ENCODE data around the gene OR6A2. TPM values are rescaled to one million over a fixed set of nuclear protein-coding genes. Genes with fewer than 3 reads are reported as not detected.

The OR6A2 gene
- total RNA-seq, 2 donors from 2014 or later: 0.13 TPM; not detected in 1

DNA sequence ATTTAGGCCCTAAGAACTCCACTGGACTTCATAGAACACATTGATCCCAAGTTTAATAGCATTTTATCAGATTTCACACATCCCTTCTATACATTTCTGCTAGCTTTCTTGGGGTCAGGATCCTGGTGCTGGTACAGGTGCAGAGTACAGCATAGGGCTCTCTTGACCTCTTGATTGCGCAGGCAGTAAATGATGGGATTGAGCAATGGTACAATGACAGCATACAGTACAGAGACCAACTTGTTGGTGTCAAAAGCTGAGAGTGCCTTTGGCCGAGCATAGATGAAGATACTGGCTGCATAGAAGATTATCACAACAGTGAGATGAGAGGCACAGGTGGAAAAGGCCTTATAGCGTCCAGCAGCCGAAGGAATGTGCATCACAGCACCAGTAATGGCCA is 4.8 kb downstream of the OR6A2 start:
- Mint-ChIP-seq H3K27me3 (peaks cover 1% of the 10 kb centered on the region), H3K4me3 (no peak overlapping the region), H3K27ac (no peak overlapping the region), H3K9me3 (no peaks in the 10 kb centered on the region), H3K36me3 (ENCODE audit: low read depth) (no peaks in the 10 kb centered on the region), H3K4me1 (no peaks in the 10 kb centered on the region)
- no peak for ATAC-seq (replicated peaks)

DNA sequence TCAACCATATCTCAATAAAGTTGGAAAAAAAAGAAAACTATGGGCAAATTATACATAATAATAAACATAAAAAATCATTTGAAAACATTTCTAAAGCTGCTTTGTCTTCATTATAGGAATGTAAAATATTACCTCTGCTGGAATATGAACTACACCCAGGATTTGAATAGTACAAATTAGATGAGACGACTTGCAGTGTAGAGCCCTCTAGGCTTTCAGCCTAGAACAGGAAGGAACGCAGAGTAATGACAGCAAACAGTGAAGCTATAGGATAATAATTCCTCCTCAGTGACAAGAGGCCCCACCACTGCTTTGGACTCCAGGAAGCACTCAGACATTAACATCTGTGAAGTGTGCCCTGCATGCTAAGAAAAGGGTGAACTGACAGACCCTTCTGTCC is 8.9 kb downstream of the OR6A2 start:
- Mint-ChIP-seq H3K9me3 (no peaks in the 10 kb centered on the region), H3K36me3 (ENCODE audit: low read depth) (no peaks in the 10 kb centered on the region), H3K27me3 (peaks cover 26% of the 10 kb centered on the region), H3K27ac (no peak overlapping the region), H3K4me3 (no peak overlapping the region), H3K4me1 (no peaks in the 10 kb centered on the region)
- no peak for ATAC-seq (replicated peaks)

DNA sequence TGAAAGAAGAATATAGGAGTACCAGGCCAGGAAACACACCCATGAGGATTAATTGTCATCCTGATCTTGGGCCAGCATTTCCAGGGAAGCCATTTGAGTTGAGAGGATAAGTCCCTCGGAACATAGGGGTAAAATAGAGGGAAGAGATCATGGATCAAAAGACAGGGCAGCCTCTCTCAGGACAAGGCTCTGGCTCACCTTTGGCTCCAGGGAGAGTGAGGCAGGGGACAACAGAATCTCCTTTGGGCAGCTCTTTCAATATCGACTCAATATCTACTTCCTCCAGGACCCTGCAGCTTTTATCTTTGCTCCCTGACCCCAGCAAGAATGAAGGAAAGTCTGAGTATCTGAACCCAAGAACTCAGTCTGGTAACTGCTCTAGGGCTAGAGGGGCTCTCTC is 16.8 kb downstream of the OR6A2 start, which contains the start of gene OR2AG1:
Gene OR2AG1, plus strand, starts transcription at position 301 of the 400 bp plus-strand sequence. CDS start 2,018 bp downstream, outside the sequence.
- H3K4me1 Mint-ChIP-seq: no peaks in the 10 kb centered on the region
- H3K4me3 Mint-ChIP-seq: no peak within 1 kb of the TSS
- peaks cover 36% of the 10 kb centered on the region for H3K27me3 Mint-ChIP-seq
- ATAC-seq (replicated peaks): no peak
- no peak within 1 kb of the TSS for H3K27ac Mint-ChIP-seq
- H3K36me3 Mint-ChIP-seq (ENCODE audit: low read depth): no peaks in the 10 kb centered on the region
- no peaks in the 10 kb centered on the region for H3K9me3 Mint-ChIP-seq

DNA sequence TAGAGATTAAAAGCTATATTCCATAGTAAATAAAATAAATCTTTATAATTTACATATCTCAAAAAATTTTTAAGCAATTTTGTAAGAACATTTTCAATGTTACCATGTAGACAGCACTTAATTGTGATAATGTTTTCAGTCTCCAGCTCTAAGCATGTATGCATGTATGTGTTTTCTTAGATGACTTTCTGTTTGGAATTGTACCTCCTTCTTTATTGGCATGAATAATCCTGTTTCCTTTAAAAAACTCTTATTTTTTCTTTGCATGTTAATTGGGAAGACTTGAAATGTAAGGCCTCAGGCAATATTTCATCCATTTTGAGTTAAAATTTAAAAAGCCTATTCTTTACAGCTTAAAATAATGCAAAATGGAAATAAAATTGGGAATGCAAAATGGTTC is 18.7 kb downstream of the OR6A2 start:
- no peaks in the 10 kb centered on the region for H3K9me3 Mint-ChIP-seq
- ATAC-seq (replicated peaks): no peak
- no peak overlapping the region for H3K27ac Mint-ChIP-seq
- no peaks in the 10 kb centered on the region for H3K36me3 Mint-ChIP-seq (ENCODE audit: low read depth)
- H3K27me3 Mint-ChIP-seq: peaks cover 23% of the 10 kb centered on the region
- H3K4me3 Mint-ChIP-seq: no peak overlapping the region
- no peaks in the 10 kb centered on the region for H3K4me1 Mint-ChIP-seq

DNA sequence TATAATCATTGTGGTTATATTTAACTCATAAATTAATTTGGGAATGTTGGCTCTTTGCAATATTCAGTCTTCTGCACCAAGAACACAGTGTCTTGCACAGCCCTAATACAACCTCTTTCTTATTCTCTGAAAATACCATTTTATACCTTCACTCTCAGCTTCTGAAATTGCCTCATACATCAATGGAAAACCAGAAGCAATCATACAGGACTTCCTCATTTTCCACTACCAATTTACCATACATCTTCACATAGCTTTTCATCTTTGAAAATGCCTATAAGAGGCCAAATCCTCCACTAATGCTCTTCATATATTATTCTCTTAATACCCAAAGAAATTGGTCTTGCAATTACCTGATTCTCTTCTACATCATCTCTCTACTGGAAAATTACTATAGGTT is 21.0 kb downstream of the OR6A2 start:
- H3K27me3 Mint-ChIP-seq: peaks cover 15% of the 10 kb centered on the region
- no peak overlapping the region for H3K27ac Mint-ChIP-seq
- no peak overlapping the region for H3K4me3 Mint-ChIP-seq
- no peaks in the 10 kb centered on the region for H3K4me1 Mint-ChIP-seq
- no peaks in the 10 kb centered on the region for H3K9me3 Mint-ChIP-seq
- ATAC-seq (replicated peaks): no peak
- no peaks in the 10 kb centered on the region for H3K36me3 Mint-ChIP-seq (ENCODE audit: low read depth)

DNA sequence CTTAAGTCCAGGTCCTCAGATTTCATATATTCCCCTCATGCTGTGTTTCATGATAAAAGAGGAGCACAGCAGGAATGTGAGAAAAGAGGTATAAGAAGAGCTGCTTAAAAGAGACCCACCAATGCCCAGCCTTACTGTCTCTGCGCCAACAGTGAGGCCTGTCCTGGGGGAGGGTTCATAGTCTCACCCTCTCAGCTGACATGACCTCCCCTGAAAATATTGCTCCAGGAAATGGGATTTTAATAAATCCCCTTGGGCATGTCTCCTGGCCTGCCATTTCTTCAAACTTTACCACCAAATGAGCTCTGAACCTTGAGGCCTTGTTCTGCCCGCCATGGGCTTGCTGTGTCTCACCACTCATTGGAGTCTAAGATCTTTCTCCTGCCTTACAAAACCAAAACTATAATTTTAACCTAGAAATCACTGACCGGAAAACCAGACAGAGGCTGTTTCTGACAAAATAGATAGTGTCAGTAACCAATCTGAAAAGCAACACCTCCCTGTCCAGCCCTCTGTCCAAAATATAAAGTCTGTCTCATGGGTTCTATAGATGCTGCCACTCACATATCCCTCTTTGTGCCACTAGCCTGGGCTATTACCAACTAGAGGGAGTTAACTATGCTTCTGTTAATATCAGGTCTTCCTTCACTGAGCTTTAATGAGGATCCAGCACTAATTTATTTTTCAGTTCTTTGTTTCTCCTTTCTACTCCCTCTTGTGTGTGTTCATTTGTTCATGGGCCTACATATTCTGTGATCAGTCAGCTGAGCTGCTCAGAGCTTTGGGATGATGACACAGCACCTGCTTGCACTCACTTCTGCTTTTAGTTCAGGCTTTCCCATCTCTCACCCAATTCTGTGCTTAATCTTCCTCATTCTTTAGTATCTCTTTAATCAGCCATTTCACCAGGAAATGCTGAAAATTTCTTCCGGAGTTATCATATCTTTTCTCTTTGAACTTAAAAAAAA is 27.3 kb downstream of the OR6A2 start, which contains the start of gene OR2AG2:
Gene OR2AG2, minus strand, starts transcription at position 51 of the 968 bp plus-strand sequence. CDS start 3,019 bp downstream, outside the sequence.
- no peak for ATAC-seq (replicated peaks)
- H3K36me3 Mint-ChIP-seq (ENCODE audit: low read depth): no peaks in the 10 kb centered on the region
- no peaks in the 10 kb centered on the region for H3K4me1 Mint-ChIP-seq
- no peaks in the 10 kb centered on the region for H3K27me3 Mint-ChIP-seq
- no peak within 1 kb of the TSS for H3K4me3 Mint-ChIP-seq
- H3K9me3 Mint-ChIP-seq: no peaks in the 10 kb centered on the region
- H3K27ac Mint-ChIP-seq: no peak within 1 kb of the TSS

DNA sequence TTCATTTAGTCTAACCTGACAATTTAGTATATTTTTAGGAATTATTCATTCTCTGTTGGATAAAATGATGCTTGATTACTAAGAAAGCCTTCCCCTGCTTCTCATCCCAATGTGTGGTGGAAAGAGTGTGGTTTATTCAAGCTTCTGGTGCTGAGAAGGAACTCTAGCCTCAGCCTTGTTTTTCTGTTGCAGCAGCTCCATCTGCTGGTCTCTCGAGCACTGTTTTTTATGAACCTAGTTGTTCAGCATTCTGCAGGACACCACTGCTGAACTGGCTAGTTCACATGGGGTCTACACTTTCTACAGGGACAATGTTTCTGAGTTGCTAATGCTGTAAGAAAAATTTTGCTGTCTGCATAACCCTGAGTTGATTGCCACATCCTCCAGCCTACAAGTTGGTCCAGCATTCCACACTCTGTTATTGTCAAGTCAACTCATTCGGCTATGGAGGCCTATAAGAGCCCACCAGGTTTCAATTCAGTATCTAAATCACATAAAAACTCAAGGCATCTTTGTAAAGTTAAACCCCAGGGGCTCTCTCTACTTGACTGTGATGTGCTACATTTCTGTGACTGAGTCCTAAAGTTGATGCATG is 42.0 kb downstream of the OR6A2 start:
- Mint-ChIP-seq H3K27ac (no peak overlapping the region), H3K4me3 (no peak overlapping the region), H3K27me3 (peaks cover 5% of the 10 kb centered on the region), H3K9me3 (no peaks in the 10 kb centered on the region), H3K4me1 (peaks cover 14% of the 10 kb centered on the region), H3K36me3 (ENCODE audit: low read depth) (no peaks in the 10 kb centered on the region)
- ATAC-seq (replicated peaks): peak; percentile 84

DNA sequence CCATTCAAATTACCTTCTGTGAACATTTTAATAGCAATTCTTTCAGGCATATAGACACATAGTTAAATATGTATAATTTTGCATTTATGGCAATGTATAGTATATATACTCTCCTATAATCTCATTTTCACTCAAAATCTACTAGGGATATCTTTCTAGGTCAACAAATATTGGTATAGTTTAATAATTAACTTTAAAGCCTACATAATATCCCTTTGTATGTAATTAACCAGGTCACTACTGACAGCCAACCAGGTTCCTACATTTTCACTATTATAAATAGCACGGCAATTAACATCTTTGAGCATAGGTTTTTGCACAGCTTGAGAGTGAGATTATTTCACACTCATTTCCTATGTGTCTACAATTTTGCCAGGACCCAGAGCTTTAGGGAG is 43.5 kb downstream of the OR6A2 start:
- Mint-ChIP-seq H3K27me3 (no peaks in the 10 kb centered on the region), H3K4me1 (peaks cover 14% of the 10 kb centered on the region), H3K9me3 (no peaks in the 10 kb centered on the region), H3K4me3 (no peak overlapping the region), H3K36me3 (ENCODE audit: low read depth) (no peaks in the 10 kb centered on the region), H3K27ac (no peak overlapping the region)
- ATAC-seq (replicated peaks): no peak

DNA sequence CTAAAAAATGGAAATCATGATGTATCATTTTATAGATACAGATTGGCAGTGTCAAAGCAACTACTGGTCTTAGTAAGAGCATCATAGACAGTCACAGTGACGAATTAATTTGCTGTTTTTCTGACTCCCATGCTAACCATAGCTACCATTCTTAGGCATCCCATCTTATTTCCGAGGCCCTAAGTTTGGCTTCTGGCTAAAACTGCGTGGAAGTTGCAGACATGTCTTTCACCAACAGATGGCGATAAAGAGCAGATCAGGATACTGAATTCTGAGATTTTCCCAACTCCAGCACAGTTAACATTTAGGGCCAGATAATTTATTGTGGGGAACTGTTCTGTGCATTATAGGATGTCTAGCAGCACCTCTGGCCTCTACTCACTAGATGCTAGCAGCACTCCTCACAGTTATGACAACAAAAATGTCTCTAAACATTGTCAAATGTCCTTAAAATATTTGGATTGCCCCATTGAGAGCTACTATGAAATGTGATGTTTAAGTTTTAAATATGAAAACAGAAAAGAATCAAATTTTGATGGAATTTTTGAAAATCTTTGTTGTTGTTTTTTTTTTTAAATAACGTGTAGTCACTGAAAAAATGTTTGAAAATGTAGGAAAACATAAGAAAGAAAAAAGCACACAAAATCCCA is 44.1 kb downstream of the OR6A2 start:
- Mint-ChIP-seq H3K36me3 (ENCODE audit: low read depth) (no peaks in the 10 kb centered on the region), H3K27ac (no peak overlapping the region), H3K4me1 (peaks cover 14% of the 10 kb centered on the region), H3K4me3 (no peak overlapping the region), H3K9me3 (no peaks in the 10 kb centered on the region), H3K27me3 (no peaks in the 10 kb centered on the region)
- peak; percentile 66 for ATAC-seq (replicated peaks)

DNA sequence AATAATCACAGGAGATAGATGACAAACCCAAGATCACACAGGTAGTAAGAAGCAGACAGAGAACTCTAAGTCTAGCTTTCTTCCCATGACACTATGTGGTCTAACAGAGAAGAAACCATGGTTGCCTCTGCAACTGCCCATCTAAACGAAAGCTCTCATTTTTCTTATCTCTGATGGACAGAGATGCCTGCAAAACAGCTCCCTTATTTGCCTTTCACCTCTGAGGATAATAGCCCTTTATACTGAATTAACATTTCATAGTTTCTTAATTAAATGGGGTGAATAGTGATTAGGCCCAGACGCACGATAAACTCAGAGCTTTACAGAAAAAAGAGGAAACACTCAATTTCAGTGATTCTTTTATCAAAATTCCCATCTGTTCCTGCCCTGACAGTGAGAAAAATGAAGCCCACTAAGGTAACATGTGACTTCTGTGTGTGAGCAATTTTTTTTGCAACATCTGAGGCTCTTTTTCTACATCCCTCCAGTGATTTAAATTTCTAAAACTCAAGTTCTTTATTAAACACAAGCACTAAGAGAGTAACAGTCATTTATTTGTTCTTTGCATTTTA is 52.3 kb downstream of the OR6A2 start:
- Mint-ChIP-seq H3K27me3 (no peaks in the 10 kb centered on the region), H3K36me3 (ENCODE audit: low read depth) (no peaks in the 10 kb centered on the region), H3K27ac (no peak overlapping the region), H3K9me3 (no peaks in the 10 kb centered on the region), H3K4me3 (no peak overlapping the region), H3K4me1 (peaks cover 18% of the 10 kb centered on the region)
- ATAC-seq (replicated peaks): peak; percentile 23

DNA sequence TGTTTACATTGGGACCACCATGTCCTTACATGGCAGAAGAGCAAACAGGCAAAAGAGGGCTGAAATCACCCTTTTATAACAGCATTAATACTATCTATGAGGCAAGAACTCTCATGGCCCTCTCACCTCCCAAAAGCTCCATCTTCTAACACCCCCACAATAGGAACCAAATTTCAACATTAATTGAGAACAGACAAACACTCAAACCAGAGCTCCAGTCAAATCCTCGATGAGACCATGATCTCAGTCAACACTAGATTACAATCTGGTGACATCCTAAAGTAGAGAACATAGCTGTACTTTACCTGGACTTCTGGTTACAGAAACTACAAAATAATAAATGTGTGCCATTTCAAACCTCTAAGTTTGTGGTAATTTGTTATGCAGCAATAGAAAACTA is 52.9 kb downstream of the OR6A2 start:
- peak; percentile 36 for ATAC-seq (replicated peaks)
- Mint-ChIP-seq H3K4me1 (peaks cover 23% of the 10 kb centered on the region), H3K4me3 (no peak overlapping the region), H3K27me3 (no peaks in the 10 kb centered on the region), H3K9me3 (no peaks in the 10 kb centered on the region), H3K36me3 (ENCODE audit: low read depth) (no peaks in the 10 kb centered on the region), H3K27ac (no peak overlapping the region)

DNA sequence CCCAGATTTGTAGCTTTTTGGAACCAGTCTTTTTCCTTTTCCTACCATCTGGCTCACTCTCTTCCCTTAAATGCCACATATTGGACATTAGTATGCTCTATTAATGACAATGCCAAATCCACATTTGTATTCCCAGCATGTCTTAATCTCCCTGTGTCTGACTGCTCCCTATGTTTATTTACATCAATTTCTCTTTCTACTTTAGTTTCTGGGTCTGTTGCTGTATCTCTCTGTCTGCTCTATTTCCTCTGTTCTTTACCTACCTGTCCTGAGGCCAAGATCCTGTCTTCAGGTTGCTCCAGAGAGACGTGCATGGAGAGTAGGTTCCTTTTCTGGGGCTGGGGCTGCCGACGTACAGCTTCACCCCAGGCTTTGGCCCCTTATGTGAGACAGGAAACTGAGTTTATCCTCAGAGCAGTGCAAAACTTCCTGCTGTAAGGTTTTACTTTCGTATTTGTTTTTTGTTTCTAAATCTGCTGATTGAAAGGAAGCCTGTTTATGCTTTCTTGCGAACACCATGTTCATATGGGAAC is 53.3 kb downstream of the OR6A2 start:
- Mint-ChIP-seq H3K36me3 (ENCODE audit: low read depth) (peaks cover under 1% of the 10 kb centered on the region), H3K4me1 (peaks cover 24% of the 10 kb centered on the region), H3K4me3 (no peak overlapping the region), H3K27ac (no peak overlapping the region), H3K9me3 (no peaks in the 10 kb centered on the region), H3K27me3 (no peaks in the 10 kb centered on the region)
- ATAC-seq (replicated peaks): peak; percentile 73

DNA sequence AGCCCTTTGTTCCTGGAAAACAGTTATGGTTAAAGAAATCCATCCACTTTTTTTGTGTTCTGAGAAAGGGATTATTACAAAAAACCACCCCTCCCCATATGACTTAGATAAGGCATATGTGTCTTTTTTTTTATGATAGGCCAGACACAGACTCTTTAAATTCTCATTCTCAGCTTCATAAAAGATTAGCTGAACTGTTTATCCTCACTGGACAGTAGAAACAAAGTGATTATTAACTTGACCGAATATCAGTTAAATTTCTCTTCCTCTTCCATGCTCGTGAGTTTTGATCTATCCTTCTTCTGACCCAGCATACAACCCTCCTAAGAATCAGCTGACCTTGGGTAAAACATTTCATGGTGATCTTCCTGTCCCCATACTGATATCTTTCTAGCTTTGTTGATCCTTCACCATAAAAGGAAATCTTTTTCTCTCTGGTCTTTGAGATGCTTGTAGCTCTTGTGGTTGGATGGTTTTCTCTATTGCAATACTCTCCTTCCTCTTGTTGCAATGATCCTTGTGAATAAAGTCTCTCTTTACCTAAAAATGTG is 53.9 kb downstream of the OR6A2 start:
- peak; percentile 56 for ATAC-seq (replicated peaks)
- Mint-ChIP-seq H3K36me3 (ENCODE audit: low read depth) (peaks cover 7% of the 10 kb centered on the region), H3K4me1 (peaks cover 30% of the 10 kb centered on the region), H3K27ac (no peak overlapping the region), H3K27me3 (no peaks in the 10 kb centered on the region), H3K9me3 (no peaks in the 10 kb centered on the region), H3K4me3 (no peak overlapping the region)

DNA sequence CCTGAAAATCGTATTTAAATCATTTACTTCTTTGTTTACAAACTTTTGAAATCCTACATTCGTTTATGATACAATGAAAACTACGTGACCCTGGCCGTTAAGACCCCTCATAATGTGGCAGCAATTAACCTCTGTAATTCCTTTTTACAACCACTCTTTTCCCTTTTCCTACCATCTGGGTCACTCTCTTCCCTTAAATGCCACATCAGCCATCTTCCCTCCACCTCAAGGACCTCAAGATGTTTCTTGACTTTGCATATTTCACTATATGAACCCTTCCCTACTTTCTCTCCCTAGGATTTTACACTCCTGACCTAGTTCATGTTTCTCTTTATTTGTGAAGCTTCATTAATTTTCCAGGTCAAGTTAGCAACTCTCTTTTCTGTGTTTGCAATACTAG is 54.5 kb downstream of the OR6A2 start:
- no peak overlapping the region for H3K27ac Mint-ChIP-seq
- H3K36me3 Mint-ChIP-seq (ENCODE audit: low read depth): peaks cover 12% of the 10 kb centered on the region
- no peak overlapping the region for H3K4me3 Mint-ChIP-seq
- H3K4me1 Mint-ChIP-seq: peaks cover 30% of the 10 kb centered on the region
- no peak for ATAC-seq (replicated peaks)
- no peaks in the 10 kb centered on the region for H3K27me3 Mint-ChIP-seq
- no peaks in the 10 kb centered on the region for H3K9me3 Mint-ChIP-seq
